HCT116 (cell line): ENCODE data around the gene POC1A. TPM values are rescaled to one million over a fixed set of nuclear protein-coding genes. Genes with fewer than 3 reads are reported as not detected.
A peak's percentile ranks its signal among the peaks of the same experiment; 100 is the strongest.

Experiments
- ATAC-seq: fragments of 200-7000 bp; cut with Tn5 transposase; 2 replicates; pipeline ENCODE4 v1.9.1; 2020; ENCODE audit warnings: mild to moderate bottlenecking, moderate library complexity
- BruUV-seq: library from RNA; stranded (reverse); fragments of 400-500 nt; replicated peaks from 2 replicates; lab custom pipeline; 2021; lab: Mats Ljungman, UMichigan
- CTCF ChIA-PET: fragments of 300-600 bp; sonication (Branson Sonifier 250); formaldehyde crosslinking; loops from one replicate; lab custom pipeline; 2021; ENCODE audit warnings: antibody characterized with exemption; lab: Charles Lee
- POLR2A ChIA-PET: fragments of 300-600, 350-600 bp; sonication (Branson Sonifier 250); formaldehyde crosslinking; loops from one replicate; lab custom pipeline; 2021; ENCODE audit warnings: antibody characterized with exemption; lab: Charles Lee
- RAD21 ChIA-PET, 2 experiments: fragments of 300-600 bp; sonication (Branson Sonifier 250); formaldehyde crosslinking; loops; one replicate each; lab custom pipeline; 2023; ENCODE audit warnings: low total read pairs in 2 of 2; ENCODE audit not compliant: uncharacterized antibody in 2 of 2, unreplicated experiment in 2 of 2, low non-redundant PET in 1 of 2; lab: Charles Lee
- DNase-seq: peaks from one replicate; pipeline ENCODE4 v3.0.0-alpha.2; 2010; ENCODE audit warnings: low read depth, low spot score
- H2AFZ ChIP-seq: fragments of 200-600 bp; shearing (Covaris generic), sonication (generic); 2 replicates; pipeline ENCODE4 v1.6.1; 2017; ENCODE audit warnings: low read depth, mixed run types, mixed read lengths, antibody characterized with exemption, low read length; ENCODE audit not compliant: poor library complexity, severe bottlenecking
- H3K27ac ChIP-seq: 2 replicates; pipeline ENCODE4 v1.5.1; 2012; ENCODE audit warnings: low read depth, low read length
- H3K27me3 ChIP-seq: fragments of 200-600 bp; sonication (generic); 2 replicates; pipeline ENCODE4 v1.6.1; 2016; ENCODE audit warnings: mixed run types, low read length, mixed read lengths; ENCODE audit not compliant: insufficient read depth
- H3K36me3 ChIP-seq, 2 experiments: fragments of 200-500 bp in 1 of 2; fragments of 200-600 bp in 1 of 2; sonication (Bioruptor generic) in 1 of 2; sonication (generic) in 1 of 2; 2 replicates each; pipeline versions ENCODE4 v1.5.1 to v1.6.1; 2014 to 2016; ENCODE audit warnings: low read length in 2 of 2, inconsistent platforms in 1 of 2, mixed read lengths in 1 of 2, mixed run types in 1 of 2; ENCODE audit not compliant: insufficient read depth in 2 of 2, control insufficient read depth in 1 of 2
- H3K4me1 ChIP-seq, 2 experiments: fragments of 200-600 bp in 1 of 2; sonication (generic) in 1 of 2; 2 replicates each; pipeline versions ENCODE4 v1.5.1 to v1.6.1; 2012 to 2017; ENCODE audit warnings: low read length in 2 of 2, inconsistent platforms in 1 of 2, mild to moderate bottlenecking in 1 of 2, mixed read lengths in 1 of 2, mixed run types in 1 of 2, moderate library complexity in 1 of 2; ENCODE audit not compliant: insufficient read depth in 2 of 2, control insufficient read depth in 1 of 2
- H3K4me2 ChIP-seq: fragments of 200-600 bp; sonication (generic); 2 replicates; pipeline ENCODE4 v1.6.1; 2017; ENCODE audit warnings: mixed run types, low read length, mixed read lengths
- H3K4me3 ChIP-seq, 2 experiments: fragments of 200-600 bp in 1 of 2; sonication (generic) in 1 of 2; replicated peaks in 1 of 2; 2 replicates each; pipeline ENCODE4 v1.5.1; 2011 to 2016; ENCODE audit warnings: low read length in 2 of 2, control low read depth in 1 of 2, low read depth in 1 of 2, mild to moderate bottlenecking in 1 of 2, mixed read lengths in 1 of 2, mixed run types in 1 of 2
- H3K79me2 ChIP-seq: fragments of 200-600 bp; sonication (generic); 2 replicates; pipeline ENCODE4 v1.6.1; 2017; ENCODE audit warnings: mild to moderate bottlenecking, mixed run types, low read length, moderate library complexity, mixed read lengths; ENCODE audit not compliant: insufficient read depth
- H3K9ac ChIP-seq: fragments of 200-600 bp; sonication (generic); 2 replicates; pipeline ENCODE4 v1.6.1; 2016; ENCODE audit warnings: low read length, mixed read lengths
- H3K9me2 ChIP-seq: fragments of 200-600 bp; sonication (generic), shearing (Covaris generic); 2 replicates; pipeline ENCODE4 v1.6.1; 2017; ENCODE audit warnings: mixed run types, mild to moderate bottlenecking, moderate library complexity; ENCODE audit not compliant: insufficient read depth
- H3K9me3 ChIP-seq, 2 experiments: fragments of 200-500 bp in 1 of 2; fragments of 200-600 bp in 1 of 2; sonication (Bioruptor generic) in 1 of 2; sonication (generic) in 1 of 2; 2 replicates each; pipeline ENCODE4 v1.6.1; 2014 to 2017; ENCODE audit warnings: low read length in 2 of 2, mixed read lengths in 2 of 2, inconsistent platforms in 1 of 2, low read depth in 1 of 2, mild to moderate bottlenecking in 1 of 2, mixed run types in 1 of 2, moderate library complexity in 1 of 2; ENCODE audit not compliant: control insufficient read depth in 1 of 2, insufficient read depth in 1 of 2
- H4K20me1 ChIP-seq: fragments of 200-600 bp; sonication (generic), shearing (Covaris generic); 2 replicates; pipeline ENCODE4 v1.6.1; 2017; ENCODE audit warnings: mixed run types, mild to moderate bottlenecking, moderate library complexity; ENCODE audit not compliant: insufficient read depth
- CBX3 ChIP-seq: IDR thresholded peaks from 2 replicates; pipeline ENCODE4 v1.6.1; 2012; ENCODE audit warnings: low read depth
- CEBPB ChIP-seq: IDR thresholded peaks from 2 replicates; pipeline ENCODE4 v1.6.1; 2012; ENCODE audit warnings: low read depth
- ELF1 ChIP-seq: IDR thresholded peaks from 2 replicates; pipeline ENCODE4 v1.6.1; 2012; ENCODE audit warnings: low read depth, borderline replicate concordance
- EZH2phosphoT487 ChIP-seq: fragments of 200-600 bp; IDR thresholded peaks from 2 replicates; pipeline ENCODE4 v1.6.1; 2018; ENCODE audit warnings: antibody characterized with exemption, borderline replicate concordance
- FOSL1 ChIP-seq: IDR thresholded peaks from 2 replicates; pipeline ENCODE4 v1.6.1; 2012; ENCODE audit warnings: low read depth
- JUND ChIP-seq: IDR thresholded peaks from 2 replicates; pipeline ENCODE4 v1.6.1; 2012
- MAX ChIP-seq: IDR thresholded peaks from 2 replicates; pipeline ENCODE4 v1.6.1; 2012
- POLR2A ChIP-seq: IDR thresholded peaks from 2 replicates; pipeline ENCODE4 v1.7.0; 2011; ENCODE audit warnings: borderline replicate concordance; ENCODE audit not compliant: insufficient read depth, insufficient read length; ENCODE audit errors: extremely low read depth
- POLR2AphosphoS5 ChIP-seq: IDR thresholded peaks from 2 replicates; pipeline ENCODE4 v1.6.1; 2011; ENCODE audit warnings: mild to moderate bottlenecking, low read depth, low read length, moderate library complexity
- RAD21 ChIP-seq: IDR thresholded peaks from 2 replicates; pipeline ENCODE4 v1.6.1; 2012; ENCODE audit warnings: low read depth, mild to moderate bottlenecking
- REST ChIP-seq: IDR thresholded peaks from 2 replicates; pipeline ENCODE4 v1.6.1; 2012; ENCODE audit warnings: low read depth
- SP1 ChIP-seq: IDR thresholded peaks from 2 replicates; pipeline ENCODE4 v1.6.1; 2012; ENCODE audit warnings: low read depth
- SRF ChIP-seq: IDR thresholded peaks from 2 replicates; pipeline ENCODE4 v1.6.1; 2012; ENCODE audit warnings: low read depth
- TCF7L2 ChIP-seq: IDR thresholded peaks from 2 replicates; pipeline ENCODE4 v1.7.0; 2011; ENCODE audit warnings: borderline replicate concordance, inconsistent platforms; ENCODE audit not compliant: insufficient read depth, insufficient read length; ENCODE audit errors: extremely low read depth
- YY1 ChIP-seq: IDR thresholded peaks from 2 replicates; pipeline ENCODE4 v1.6.1; 2011; ENCODE audit warnings: low read length, low read depth, moderate library complexity, mild to moderate bottlenecking; ENCODE audit not compliant: insufficient replicate concordance; ENCODE audit errors: extremely low read depth
- ZBTB33 ChIP-seq: IDR thresholded peaks from 2 replicates; pipeline ENCODE4 v1.6.1; 2011; ENCODE audit warnings: mild to moderate bottlenecking, low read length, moderate library complexity; ENCODE audit not compliant: insufficient replicate concordance; ENCODE audit errors: extremely low read depth
- ZFX ChIP-seq: fragments of 450-650 bp; IDR thresholded peaks from 2 replicates; pipeline ENCODE4 v1.6.1; 2017
- ZNF274 ChIP-seq: fragments of 200-500 bp; sonication (Bioruptor generic); IDR thresholded peaks from 2 replicates; pipeline ENCODE4 v1.6.1; 2014; ENCODE audit warnings: mild to moderate bottlenecking, low read depth, low read length, inconsistent platforms
- intact Hi-C: fragments of 100-400 bp; cut with micrococcal nuclease; formaldehyde crosslinking; loops from 2 replicates; pipeline ENCODE4 v1.10.0; 2022
- total RNA-seq: library from RNA; stranded (reverse); gene quantifications from one replicate; pipeline ENCODE4 v1.2.1, GENCODE V29; 2021; ENCODE audit not compliant: unreplicated experiment
- TF ChIP-seq, protein P1 (sequence below), 3 experiments: fragments of 200-600 bp in 1 of 3; sonication (generic) in 1 of 3; IDR thresholded peaks in 2 of 3; conservative IDR thresholded peaks in 1 of 3; 2 replicates each; pipeline ENCODE4 v1.5.1; 2012 to 2017; ENCODE audit warnings: low read depth in 2 of 3, low read length in 2 of 3, antibody characterized with exemption in 1 of 3, borderline replicate concordance in 1 of 3, control low read depth in 1 of 3, mild to moderate bottlenecking in 1 of 3, mixed read lengths in 1 of 3, mixed run types in 1 of 3, moderate library complexity in 1 of 3; ENCODE audit not compliant: insufficient read depth in 1 of 3
- TF ChIP-seq, protein P2 (sequence below): IDR thresholded peaks from 2 replicates; pipeline ENCODE4 v1.6.1; 2012

POC1A gene
- total RNA-seq, 1 experiment from 2014 or later = 34.0 TPM

- ATAC-seq = peak; percentile 7; the same call in 1 of the 2 replicates
- Histone ChIP-seq H3K9ac (peak overlapping the region; percentile 80), H3K27ac (peak overlapping the region; percentile 87), H3K9me3 (no peaks in the 10 kb centered on the region), H4K20me1 (no peaks in the 10 kb centered on the region), H3K79me2 (peaks cover 25% of the 10 kb centered on the region), H3K4me1 (peaks cover 9 to 33% of the 10 kb centered on the region in 2 experiments), H3K36me3 (peaks cover 14 to 19% of the 10 kb centered on the region in 2 experiments), H3K4me3 (peak overlapping the region; percentile 79 to 89), H3K27me3 (no peaks in the 10 kb centered on the region), H3K9me2 (no peaks in the 10 kb centered on the region), H2AFZ (no peak overlapping the region), H3K4me2 (peak overlapping the region; percentile 91)
- DNase-seq = no peak
- TF ChIP-seq FOSL1 = no peak
- TF ChIP-seq REST = no peak
- TF ChIP-seq ZNF274 = no peak
- TF ChIP-seq, protein P1, sequence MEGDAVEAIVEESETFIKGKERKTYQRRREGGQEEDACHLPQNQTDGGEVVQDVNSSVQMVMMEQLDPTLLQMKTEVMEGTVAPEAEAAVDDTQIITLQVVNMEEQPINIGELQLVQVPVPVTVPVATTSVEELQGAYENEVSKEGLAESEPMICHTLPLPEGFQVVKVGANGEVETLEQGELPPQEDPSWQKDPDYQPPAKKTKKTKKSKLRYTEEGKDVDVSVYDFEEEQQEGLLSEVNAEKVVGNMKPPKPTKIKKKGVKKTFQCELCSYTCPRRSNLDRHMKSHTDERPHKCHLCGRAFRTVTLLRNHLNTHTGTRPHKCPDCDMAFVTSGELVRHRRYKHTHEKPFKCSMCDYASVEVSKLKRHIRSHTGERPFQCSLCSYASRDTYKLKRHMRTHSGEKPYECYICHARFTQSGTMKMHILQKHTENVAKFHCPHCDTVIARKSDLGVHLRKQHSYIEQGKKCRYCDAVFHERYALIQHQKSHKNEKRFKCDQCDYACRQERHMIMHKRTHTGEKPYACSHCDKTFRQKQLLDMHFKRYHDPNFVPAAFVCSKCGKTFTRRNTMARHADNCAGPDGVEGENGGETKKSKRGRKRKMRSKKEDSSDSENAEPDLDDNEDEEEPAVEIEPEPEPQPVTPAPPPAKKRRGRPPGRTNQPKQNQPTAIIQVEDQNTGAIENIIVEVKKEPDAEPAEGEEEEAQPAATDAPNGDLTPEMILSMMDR (IDR thresholded peaks at IDR 0.05 in 2 of 3, conservative IDR thresholded peaks at IDR 0.05 in 1 of 3; ENCODE audit: borderline replicate concordance in 1 of 3, insufficient read depth in 1 of 3, low read depth in 2 of 3, low read length in 2 of 3) = no peak
- no peak for TF ChIP-seq SRF
- no peak for TF ChIP-seq POLR2A
- no peak for TF ChIP-seq YY1
- TF ChIP-seq ZBTB33 = no peak
- TF ChIP-seq SP1 = no peak
- TF ChIP-seq CEBPB = no peak
- no peak for TF ChIP-seq ZFX
- TF ChIP-seq POLR2AphosphoS5 = no peak
- TF ChIP-seq CBX3 = no peak
- TF ChIP-seq TCF7L2 = no peak
- TF ChIP-seq, protein P2, sequence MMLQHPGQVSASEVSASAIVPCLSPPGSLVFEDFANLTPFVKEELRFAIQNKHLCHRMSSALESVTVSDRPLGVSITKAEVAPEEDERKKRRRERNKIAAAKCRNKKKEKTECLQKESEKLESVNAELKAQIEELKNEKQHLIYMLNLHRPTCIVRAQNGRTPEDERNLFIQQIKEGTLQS = no peak
- no peak for TF ChIP-seq JUND
- TF ChIP-seq MAX = no peak
- TF ChIP-seq RAD21 = no peak
- no peak for TF ChIP-seq EZH2phosphoT487
- no peak for TF ChIP-seq ELF1
- intact Hi-C loops = no loop called here
- RAD21 ChIA-PET = no interaction called here
- POLR2A ChIA-PET = interaction anchor here (0.9 to 1.5 kb wide), 4 partner anchors 8 to 215 kb away, joined by 3 to 4 read pairs (median 3); partner anchors contain the start of genes ACY1 and POC1A
- BruUV-seq = TSS peak; percentile 96
- CTCF ChIA-PET = interaction anchor here (1.4 to 1.9 kb wide), 2 partner anchors 23 to 196 kb away, joined by 3 to 7 read pairs; no protein-coding TSS in a partner anchor
Measured at GRCh38 chr3:52197499-52197841, 43.2 kb upstream of the POC1A start.
